Measurements from ENCODE around the gene ARPC5L.
"Not testable (repeated sequence)": the region's sequence is repeated elsewhere in the genome, so short reads cannot be mapped to it uniquely, and the experiment has no call there.

Gene ARPC5L

GRCh38 chr9:124894741-124895170, 32.8 kb downstream of the ARPC5L start:
- DNase-seq = peak; percentile 55 to 64

- DNase-seq = no peak
Measured at GRCh38 chr9:124897570-124898460, 35.9 kb downstream of the ARPC5L start.

- DNase-seq = no peak
Measured at GRCh38 chr9:124899845-124900244, 37.9 kb downstream of the ARPC5L start.

- DNase-seq = no peak
Measured at GRCh38 chr9:124906966-124907365, 45.0 kb downstream of the ARPC5L start.

GRCh38 chr9:124908098-124908497, 46.2 kb downstream of the ARPC5L start:
- DNase-seq = no peak

- no peak for DNase-seq
Measured at GRCh38 chr9:124911766-124912165, 49.8 kb downstream of the ARPC5L start.

GRCh38 chr9:124913378-124913777, 51.4 kb downstream of the ARPC5L start:
- no peak for DNase-seq

- no peak for DNase-seq
Measured at GRCh38 chr9:124914753-124915405, 52.9 kb downstream of the ARPC5L start.

GRCh38 chr9:124920394-124920793, 58.5 kb downstream of the ARPC5L start:
- DNase-seq = not testable (repeated sequence)

Data from CD4-positive, alpha-beta T cell treated with Interleukin-4 for 1 hour (primary cell).